ENCODE data around the gene MON1B. TPM values are rescaled to one million over a fixed set of nuclear protein-coding genes. Genes with fewer than 3 reads are reported as not detected.
"Not testable (repeated sequence)": the region's sequence is repeated elsewhere in the genome, so short reads cannot be mapped to it uniquely, and the experiment has no call there.

MON1B gene
- total RNA-seq = 10.4 and 11.0 TPM in 2 replicates

DNA sequence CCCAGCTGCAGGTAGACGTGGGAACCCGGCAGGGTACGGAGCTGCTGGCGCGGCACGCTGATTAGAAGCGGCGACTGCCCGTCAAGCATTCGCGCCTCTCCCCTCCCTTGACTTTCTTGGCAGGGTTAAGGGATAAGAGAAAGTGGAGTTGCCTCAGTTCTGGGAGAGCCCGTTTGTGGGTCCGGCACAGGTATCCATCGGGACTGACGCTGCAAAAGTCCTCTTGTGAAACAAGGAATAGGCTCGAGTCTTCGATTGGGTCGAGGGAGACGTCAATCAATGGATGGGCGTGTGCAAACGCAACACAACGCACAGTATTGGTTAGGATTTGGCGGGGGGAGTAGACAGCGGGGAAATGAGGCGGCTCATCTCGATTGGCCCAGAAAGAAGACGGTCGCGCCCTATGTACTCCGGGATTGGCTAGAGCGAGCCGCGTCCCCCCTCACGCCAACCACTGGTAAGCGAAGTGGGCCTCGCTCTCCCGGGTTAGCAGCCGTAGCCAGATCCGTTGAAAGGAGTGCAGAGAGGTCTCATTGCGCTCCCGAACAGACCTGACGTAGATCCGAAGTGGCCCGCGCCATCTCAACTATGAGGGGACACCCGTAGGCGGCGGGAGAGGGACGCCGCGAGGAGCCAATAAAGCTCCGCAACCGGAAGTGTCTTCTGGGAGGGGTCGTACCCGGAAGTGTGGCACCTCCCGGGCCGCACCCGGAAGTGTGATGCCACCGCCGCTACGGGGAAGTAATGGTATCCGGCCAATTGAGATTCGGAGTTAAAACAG is at the start of gene MON1B:
Gene MON1B (plus strand): TSS at position 713 of the 781 bp plus-strand sequence. CDS start 296 bp downstream, outside the sequence.
- H3K4me3 ChIP-seq (ENCODE audit: low read depth, low read length) = peak within 1 kb of the TSS; percentile 96
- DNase-seq (ENCODE audit: low read depth) = peak; percentile 99
- TF ChIP-seq, protein P1, sequence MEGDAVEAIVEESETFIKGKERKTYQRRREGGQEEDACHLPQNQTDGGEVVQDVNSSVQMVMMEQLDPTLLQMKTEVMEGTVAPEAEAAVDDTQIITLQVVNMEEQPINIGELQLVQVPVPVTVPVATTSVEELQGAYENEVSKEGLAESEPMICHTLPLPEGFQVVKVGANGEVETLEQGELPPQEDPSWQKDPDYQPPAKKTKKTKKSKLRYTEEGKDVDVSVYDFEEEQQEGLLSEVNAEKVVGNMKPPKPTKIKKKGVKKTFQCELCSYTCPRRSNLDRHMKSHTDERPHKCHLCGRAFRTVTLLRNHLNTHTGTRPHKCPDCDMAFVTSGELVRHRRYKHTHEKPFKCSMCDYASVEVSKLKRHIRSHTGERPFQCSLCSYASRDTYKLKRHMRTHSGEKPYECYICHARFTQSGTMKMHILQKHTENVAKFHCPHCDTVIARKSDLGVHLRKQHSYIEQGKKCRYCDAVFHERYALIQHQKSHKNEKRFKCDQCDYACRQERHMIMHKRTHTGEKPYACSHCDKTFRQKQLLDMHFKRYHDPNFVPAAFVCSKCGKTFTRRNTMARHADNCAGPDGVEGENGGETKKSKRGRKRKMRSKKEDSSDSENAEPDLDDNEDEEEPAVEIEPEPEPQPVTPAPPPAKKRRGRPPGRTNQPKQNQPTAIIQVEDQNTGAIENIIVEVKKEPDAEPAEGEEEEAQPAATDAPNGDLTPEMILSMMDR (IDR thresholded peaks at IDR 0.05; ENCODE audit: insufficient read depth, low read depth, low read length) = no peak

DNA sequence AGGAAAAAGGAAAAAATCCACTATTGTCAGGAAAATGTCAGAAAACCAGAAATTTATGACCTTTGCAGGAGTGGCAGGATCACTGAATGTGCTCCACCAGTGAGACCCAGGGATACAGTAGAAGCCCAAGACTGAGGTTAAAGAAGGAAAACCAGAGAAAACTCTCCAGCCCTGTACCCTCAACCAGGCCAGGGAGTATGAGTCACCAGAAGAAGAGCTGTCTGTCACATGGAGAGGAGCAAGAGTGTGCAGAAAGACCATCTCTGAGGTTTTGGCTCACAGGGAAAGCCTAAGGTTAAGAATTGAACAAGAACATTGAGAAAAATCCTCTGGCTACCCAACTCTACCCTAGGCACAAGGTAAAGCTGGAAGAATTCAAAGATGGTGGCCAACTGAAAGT is 47.6 kb upstream of the MON1B start:
- no peak overlapping the region for H3K4me3 ChIP-seq (ENCODE audit: low read depth, low read length)
- no peak for DNase-seq (ENCODE audit: low read depth)
- TF ChIP-seq, protein P1 (IDR thresholded peaks at IDR 0.05; ENCODE audit: insufficient read depth, low read depth, low read length) = no peak

DNA sequence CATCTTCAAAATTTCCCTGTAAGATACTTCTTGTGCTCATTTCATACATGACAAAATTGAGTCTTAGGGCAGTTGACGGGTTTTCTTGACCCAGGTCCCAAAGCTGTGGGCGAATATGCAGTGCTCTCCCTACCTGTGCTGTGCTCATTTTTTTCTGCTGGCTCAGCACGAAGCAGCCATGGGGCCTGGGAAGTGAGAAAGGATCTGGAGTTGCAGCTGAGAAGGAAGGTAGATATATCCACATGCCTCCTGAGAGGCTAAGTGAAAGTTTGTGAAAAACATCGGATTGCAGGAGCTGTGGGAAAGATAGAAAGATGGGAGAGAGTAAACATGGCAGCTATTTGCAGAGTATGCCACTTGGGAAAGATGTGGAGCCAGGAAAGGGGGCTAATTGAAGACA is 42.9 kb upstream of the MON1B start:
- no peak overlapping the region for H3K4me3 ChIP-seq (ENCODE audit: low read depth, low read length)
- no peak for DNase-seq (ENCODE audit: low read depth)
- TF ChIP-seq, protein P1 (IDR thresholded peaks at IDR 0.05; ENCODE audit: insufficient read depth, low read depth, low read length) = no peak

DNA sequence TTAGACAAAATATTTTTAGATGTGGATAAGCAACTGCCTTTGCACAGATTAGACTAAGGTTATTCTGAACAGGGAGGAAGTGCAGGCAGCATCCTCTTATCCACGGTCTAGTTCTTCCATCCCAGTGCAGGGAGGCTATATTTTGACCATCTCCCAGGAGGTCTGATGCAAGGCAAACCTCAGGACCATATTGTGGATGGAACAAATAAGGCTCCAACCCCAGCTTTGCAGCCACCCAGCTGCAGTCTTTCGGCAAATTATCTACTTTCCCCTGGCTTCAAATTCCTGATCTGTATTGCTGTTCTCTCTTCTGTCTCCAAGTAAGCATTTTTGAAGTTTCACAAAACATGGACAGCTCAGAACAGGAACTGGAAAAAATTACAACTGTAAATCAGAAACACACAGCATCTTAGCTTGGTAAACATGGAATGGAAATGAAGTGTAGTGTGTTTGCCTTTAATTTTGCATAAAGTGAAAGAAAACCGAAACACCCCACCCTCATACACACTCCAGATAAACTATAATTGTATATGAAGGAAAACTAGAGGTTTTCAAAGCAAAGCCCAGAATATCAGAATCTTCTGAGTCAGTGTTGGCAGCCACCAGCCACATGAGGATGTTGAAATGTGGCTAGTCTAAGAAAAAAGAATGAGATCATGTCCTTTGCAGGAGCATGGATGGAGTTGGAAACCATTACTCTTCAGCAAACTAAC is 33.5 kb upstream of the MON1B start:
- TF ChIP-seq, protein P1 (IDR thresholded peaks at IDR 0.05; ENCODE audit: insufficient read depth, low read depth, low read length) = no peak
- DNase-seq (ENCODE audit: low read depth) = no peak

DNA sequence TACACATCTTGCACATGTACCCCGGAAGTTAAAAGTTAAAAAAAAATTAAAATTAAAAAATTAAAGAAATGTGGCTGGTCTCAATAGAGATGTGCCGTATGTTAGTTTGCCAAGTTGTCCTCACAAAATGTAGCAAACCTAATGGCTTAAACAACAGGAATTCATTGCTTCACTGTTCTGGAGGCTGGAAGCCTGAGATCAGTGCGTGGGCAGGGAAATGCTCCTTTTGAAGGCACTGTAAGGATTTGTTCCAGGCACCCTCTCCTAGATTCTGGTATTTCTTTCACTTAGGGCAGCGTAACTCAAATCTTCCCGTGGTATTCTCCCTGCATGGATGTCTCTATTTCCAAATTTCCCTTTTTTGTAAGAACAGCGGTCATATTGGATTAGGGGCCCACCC is 32.7 kb upstream of the MON1B start:
- TF ChIP-seq, protein P1 (IDR thresholded peaks at IDR 0.05; ENCODE audit: insufficient read depth, low read depth, low read length) = no peak
- H3K4me3 ChIP-seq (ENCODE audit: low read depth, low read length) = no peak overlapping the region
- no peak for DNase-seq (ENCODE audit: low read depth)

More for the DNA sequence above, 33.5 kb upstream of the MON1B start:
- no peak overlapping the region for H3K4me3 ChIP-seq (ENCODE audit: low read depth, low read length)

DNA sequence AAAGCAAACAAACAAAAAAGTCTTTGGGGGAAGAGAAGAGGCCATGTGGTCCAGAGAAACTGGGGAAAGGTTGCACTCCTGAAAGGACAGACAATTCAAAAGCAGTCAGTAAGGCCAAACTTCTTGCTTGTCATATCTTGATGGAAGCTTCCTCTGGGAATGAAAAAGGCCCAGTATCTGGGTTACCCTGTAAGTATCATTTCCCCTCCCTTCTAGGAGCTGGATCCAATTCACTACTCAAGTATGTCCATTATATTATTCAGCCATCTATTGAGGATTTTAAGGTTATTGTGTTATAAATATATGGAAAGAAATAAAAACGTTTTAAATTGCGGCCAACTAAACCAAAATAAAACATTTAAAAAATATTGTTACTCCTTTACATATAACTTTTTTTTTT is 26.0 kb upstream of the MON1B start:
- DNase-seq (ENCODE audit: low read depth) = no peak
- no peak overlapping the region for H3K4me3 ChIP-seq (ENCODE audit: low read depth, low read length)
- TF ChIP-seq, protein P1 (IDR thresholded peaks at IDR 0.05; ENCODE audit: insufficient read depth, low read depth, low read length) = no peak

DNA sequence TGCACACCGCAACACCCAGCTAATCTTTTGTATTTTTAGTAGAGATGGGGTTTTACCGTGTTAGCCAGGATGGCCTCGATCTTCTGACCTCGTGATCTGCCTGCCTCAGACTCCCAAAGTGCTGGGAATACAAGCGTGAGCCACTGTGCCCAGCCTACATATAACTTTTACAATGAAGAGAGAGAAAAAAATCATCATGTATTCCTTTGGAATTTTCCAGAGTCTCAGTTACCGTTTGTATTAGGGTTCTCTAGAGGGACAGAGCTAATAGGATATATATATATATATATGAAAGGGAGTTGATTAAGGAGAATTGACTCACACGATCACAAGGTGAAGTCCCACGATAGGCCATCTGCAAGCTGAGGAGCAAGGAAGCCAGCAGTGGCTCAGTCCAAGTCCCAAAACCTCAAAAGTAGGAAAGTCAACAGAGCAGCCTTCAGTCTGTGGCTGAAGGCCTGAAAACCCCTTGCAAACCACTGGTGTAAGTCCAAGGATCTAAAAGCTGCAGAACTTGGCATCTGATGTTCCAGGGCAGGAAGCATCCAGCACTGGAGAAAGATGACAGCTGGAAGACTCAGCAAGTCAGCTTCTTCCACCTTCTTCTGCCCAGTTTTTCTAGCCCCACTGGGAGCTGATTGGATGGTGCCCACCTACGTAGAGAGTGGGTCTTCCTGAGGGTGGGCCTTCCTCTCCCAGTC is 25.3 kb upstream of the MON1B start:
- DNase-seq (ENCODE audit: low read depth); H3K4me3 ChIP-seq (ENCODE audit: low read depth, low read length): not testable (repeated sequence)

All from fibroblast of villous mesenchyme (primary cell).